ENCODE measurements around the gene LRRC8B. TPM values are rescaled to one million over a fixed set of nuclear protein-coding genes. Genes with fewer than 3 reads are reported as not detected.

The LRRC8B gene
- total and polyA plus RNA-seq, 9 of the 15 experiments (the other 6 are each of a cell fraction or from before 2014, with no cell fraction given), result 4.3 to 43.7 (median 14.4) TPM

- Histone ChIP-seq H3K4me3 (no peak overlapping the region), H2AFZ (ENCODE audit: low read depth, low read length) (no peak overlapping the region), H3K27me3 (ENCODE audit: control insufficient read depth in 2 of 2, insufficient read depth in 2 of 2, low read length in 2 of 2) (no peaks in the 10 kb centered on the region), H3K9me3 (replicated peaks; ENCODE audit: control insufficient read depth, insufficient read depth, low read depth, low read length) (no peaks in the 10 kb centered on the region), H4K20me1 (replicated peaks; ENCODE audit: control insufficient read depth, insufficient read depth, low read length) (no peaks in the 10 kb centered on the region), H3K4me2 (ENCODE audit: insufficient read depth, low read length) (no peak overlapping the region), H3K9me1 (ENCODE audit: control insufficient read depth, insufficient read depth, low read length) (no peaks in the 10 kb centered on the region), H3K36me3 (ENCODE audit: control insufficient read depth, insufficient read depth, low read length) (no peaks in the 10 kb centered on the region), H3K79me2 (ENCODE audit: control insufficient read depth, insufficient read depth, low read length) (no peaks in the 10 kb centered on the region), H3K4me1 (replicated peaks in 1 of 2; ENCODE audit: control insufficient read depth in 2 of 2, insufficient read depth in 2 of 2, low read length in 2 of 2) (0 out of 5 replicates have a peak, but pooled peaks cover 0 to 3% of the 10 kb centered on the region in 2 experiments), H3K27ac (ENCODE audit: extremely low read depth, low read depth, low read length) (no peak overlapping the region), H3K9ac (ENCODE audit: insufficient read depth in 1 of 2, low read depth in 2 of 2, low read length in 2 of 2) (no peak overlapping the region)
- FAIRE-seq, result no peak
- no peak for ATAC-seq
- intact Hi-C loops (cut with micrococcal nuclease) (no loop called here), in situ Hi-C loops (cut with MboI) (loop anchor here (10.0 kb wide), 1 partner anchor 642 kb away; no protein-coding TSS in a partner anchor)
- WGBS (ENCODE audit: insufficient coverage, low coverage, missing lambda C conversion rate), result 28% methylated on average over 2 of the region's 2 CpGs
- ChIA-PET CTCF (ENCODE audit: low intra/inter-chr PET ratio) (interaction anchor here (0.6 kb wide), 1 partner anchor 52 kb away, joined by 3 read pairs; no protein-coding TSS in a partner anchor), POLR2A (interaction anchor here (0.6 to 1.3 kb wide), 2 partner anchors 14 to 250 kb away, joined by 3 to 4 read pairs; no protein-coding TSS in a partner anchor)
- TF ChIP-seq POLR3A (IDR thresholded peaks at IDR 0.05; ENCODE audit: borderline replicate concordance, extremely low read depth, insufficient read depth, insufficient read length), result no peak
- TF ChIP-seq KDM2B (CRISPR knock-in tag; IDR thresholded peaks at IDR 0.05), result no peak
- TF ChIP-seq SMAD4 (CRISPR knock-in tag; conservative IDR thresholded peaks at IDR 0.05), result no peak
- TF ChIP-seq ZNF324 (CRISPR knock-in tag; IDR thresholded peaks at IDR 0.05), result no peak
- TF ChIP-seq NR2C1 (IDR thresholded peaks at IDR 0.05), result no peak
- TF ChIP-seq NR2C1 (tag; IDR thresholded peaks at IDR 0.05), result no peak
- no peak for TF ChIP-seq E2F3 (CRISPR knock-in tag; IDR thresholded peaks at IDR 0.05)
- TF ChIP-seq ZNF766 (CRISPR knock-in tag; conservative IDR thresholded peaks at IDR 0.05), result no peak
- TF ChIP-seq YBX1 (IDR thresholded peaks at IDR 0.05), result no peak
- BruUV-seq (replicated peaks), result no TSS peak
- DNase-seq (ENCODE audit: extremely low read depth in 1 of 4, low spot score in 3 of 4), result no peak
These were observed 92.4 kb downstream of the LRRC8B start for GRCh38 chr1:89616844-89617627.
